GM19351 (cell line): ENCODE results near the gene CD79B.
"Not testable (repeated sequence)": the region's sequence is repeated elsewhere in the genome, so short reads cannot be mapped to it uniquely, and the experiment has no call there.

Experiments
- ATAC-seq: cut with Tn5 transposase; IDR thresholded peaks from one replicate; pipeline ENCODE4 v1.9.1; 2021; ENCODE audit warnings: mild to moderate bottlenecking, moderate library complexity; ENCODE audit not compliant: unreplicated experiment

CD79B gene

DNA sequence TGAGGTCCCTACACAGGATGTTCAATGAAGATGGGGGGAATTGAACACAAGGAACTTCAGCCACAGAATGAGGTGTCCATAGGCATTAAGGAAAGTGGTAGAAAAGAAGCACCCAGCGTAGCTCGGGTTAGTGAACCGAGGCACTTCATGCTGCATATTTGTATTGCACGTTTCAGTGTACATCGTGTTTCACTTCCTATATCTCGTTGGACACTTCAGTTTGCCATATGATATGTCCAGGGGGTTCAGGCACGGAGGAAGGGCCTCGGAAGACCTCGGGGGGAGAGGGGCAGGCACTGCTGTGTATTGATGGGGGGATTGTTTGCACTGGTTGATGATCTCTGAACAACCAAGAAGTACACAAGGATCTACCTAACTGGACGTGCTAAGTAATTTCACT is 16.4 kb downstream of the CD79B start:
- peak; percentile 40 for ATAC-seq

DNA sequence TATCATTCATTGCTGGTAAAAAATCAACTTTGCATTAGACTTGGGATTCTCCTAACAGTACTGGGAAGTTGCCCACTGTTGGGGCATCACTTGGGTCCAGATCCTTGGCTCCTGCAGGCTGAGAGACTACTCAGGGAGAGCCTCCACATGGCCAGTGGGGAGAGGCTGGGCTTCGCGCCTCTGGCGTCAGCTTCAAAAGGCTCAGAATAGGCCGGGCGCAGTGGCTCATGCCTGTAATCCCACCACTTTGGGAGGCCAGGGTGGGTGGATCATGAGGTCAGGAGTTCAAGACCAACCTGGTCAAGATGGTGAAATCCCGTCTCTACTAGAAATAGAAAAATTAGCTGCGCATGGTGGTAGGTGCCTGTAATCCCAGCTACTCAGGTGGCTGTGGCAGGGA is 17.7 kb downstream of the CD79B start:
- no peak for ATAC-seq

DNA sequence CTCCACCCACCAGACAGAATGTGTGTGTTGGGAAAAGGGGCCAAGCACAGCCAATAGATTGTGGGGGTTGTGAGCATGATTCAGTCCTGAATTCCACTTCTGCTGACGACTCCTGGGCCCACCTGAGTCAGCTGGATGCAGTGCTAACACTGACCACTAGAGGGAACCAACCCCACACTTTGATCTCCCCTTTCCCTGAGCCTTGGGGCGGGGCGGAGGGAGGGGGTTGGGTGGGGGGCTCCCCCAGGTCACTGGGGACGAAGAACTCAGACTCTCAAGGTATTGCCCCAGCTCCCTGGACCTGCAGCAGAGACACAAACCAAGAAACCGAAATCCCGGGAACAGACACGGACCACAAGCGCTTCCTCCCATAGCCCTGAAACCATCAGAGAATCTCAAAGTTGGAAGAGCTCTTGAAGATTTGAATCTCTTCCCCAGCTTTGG is 20.5 kb downstream of the CD79B start:
- ATAC-seq, result no peak

DNA sequence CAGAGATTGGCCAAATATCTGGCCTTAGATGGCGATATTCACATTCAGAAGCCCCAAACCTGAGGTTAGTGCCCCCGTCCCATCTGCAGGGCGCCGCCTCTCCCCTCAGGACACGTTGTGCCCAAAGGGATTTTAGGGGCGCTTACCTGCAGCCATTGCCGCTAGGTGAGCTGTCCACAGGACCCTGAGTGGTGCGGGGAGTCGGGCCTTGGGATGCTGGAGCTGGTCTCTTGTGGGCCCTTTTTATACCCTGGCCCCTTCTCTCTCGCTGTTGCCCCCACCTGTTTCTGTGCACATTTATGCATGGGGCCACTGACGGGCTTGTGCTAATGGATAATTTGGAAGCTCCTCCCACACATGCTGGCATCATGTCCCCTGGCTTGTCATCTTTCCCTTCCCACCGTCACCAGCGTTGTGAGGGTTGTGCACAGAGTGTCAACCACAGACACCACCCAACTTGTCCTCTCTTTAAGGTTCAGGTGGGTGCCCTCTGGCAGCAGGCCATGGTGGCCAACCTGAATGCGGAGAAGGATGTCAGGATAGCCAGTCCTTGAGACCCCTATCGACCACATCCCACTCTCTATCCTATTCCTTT is 21.0 kb downstream of the CD79B start, which contains the start of gene CSHL1:
TSS of gene CSHL1 (minus strand) at position 218 of the 595 bp plus-strand sequence. CDS start at position 156, 62 bp downstream.
- ATAC-seq, result no peak

DNA sequence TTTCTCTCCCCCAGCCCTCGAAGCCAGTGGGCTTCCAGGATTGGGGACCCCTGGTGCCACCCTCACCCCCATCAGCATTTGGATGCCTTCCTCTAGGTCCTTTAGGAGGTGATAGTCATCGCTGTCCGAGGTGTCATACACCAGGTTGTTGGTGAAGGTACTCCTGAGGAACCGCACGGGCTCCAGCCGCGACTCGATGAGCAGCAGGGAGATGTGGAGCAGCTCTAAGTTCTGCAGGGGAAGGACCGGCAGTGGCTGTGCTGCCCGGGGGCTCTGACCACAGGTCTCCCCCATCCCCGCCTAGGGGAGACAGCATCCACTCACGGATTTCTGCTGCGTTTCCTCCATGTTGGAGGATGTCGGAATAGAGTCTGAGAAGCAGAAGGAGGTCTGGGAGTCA is 22.0 kb downstream of the CD79B start:
- no peak for ATAC-seq

DNA sequence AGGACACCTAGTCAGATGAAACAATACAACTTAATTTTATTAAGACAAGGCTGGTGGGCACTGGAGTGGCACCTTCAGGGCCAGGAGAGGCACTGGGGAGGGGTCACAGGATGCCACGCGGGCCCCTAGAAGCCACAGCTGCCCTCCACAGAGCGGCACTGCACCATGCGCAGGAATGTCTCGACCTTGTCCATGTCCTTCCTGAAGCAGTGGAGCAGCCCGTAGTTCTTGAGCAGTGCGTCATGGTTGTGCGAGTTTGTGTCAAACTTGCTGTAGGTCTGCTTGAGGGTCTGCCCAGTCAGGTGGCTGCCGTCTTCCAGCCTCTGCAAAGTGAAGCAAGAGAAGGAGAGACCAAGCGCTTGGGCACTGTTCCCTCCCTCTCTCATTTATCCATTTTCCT is 22.5 kb downstream of the CD79B start:
- not testable (repeated sequence) for ATAC-seq

DNA sequence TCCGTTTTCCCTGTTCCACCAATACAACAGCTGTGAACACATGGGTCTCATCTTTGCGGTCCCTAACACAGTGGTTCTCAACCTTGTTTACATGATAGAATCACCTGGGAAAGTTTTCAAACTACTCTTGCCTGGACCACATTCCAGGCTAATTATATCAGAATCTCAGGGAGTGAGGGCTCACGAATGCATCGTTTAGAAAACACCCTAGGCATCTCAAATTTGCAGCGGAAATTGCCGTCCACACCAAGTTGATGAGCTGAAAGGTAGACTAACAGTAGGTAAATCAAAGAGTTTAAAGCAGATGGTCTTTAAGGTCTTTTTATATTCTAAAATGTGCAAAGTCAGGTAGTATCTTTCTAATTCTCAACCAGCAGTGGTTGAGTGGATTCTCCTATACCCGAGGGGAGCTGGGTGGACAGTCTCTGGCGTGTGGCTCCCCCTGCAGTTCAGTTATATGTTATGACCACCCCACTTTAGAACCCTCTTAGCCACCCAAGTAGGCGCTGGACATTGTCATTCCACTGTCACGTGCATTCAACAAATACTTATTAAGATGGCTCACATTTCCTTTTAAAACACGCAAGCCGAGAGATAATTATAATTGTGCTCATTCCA is 24.9 kb downstream of the CD79B start:
- not testable (repeated sequence) for ATAC-seq

DNA sequence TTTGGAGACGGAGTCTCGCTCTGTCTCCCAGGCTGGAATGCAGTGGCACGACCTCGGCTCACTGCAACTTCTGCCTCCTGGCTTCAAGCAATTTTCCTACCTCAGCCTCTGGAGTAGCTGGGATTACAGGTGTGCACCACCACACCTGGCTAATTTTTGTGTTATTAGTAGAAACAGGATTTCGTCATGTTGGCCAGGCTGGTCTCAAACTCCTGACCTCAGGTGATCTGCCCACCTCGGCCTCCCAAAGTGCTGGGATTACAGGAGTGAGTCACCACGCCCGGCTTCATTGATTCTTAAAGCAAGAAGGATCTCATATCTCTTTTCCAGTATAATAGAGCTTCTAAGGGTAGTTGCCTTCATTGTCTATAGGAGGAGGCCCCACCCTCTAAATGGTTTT is 27.3 kb downstream of the CD79B start:
- not testable (repeated sequence) for ATAC-seq

DNA sequence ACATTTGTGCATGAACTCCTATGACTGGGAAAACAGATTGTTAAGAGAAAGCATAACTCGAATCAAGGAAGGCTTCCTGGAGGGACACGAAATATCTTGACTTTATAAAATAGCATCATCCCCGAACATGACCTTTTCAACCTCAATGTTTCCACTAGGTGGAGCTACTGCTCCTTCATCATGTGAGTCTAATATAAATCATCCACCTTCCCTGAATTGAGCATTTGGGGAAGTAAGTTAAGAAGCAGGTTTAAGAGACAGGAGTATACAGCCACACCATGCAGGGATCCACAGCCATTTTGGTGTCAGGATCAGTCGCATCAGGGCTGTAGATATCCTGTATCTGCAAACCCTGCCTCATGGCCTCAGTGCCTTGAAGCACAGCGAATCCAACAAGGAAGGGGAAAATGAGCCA is 28.3 kb downstream of the CD79B start:
- ATAC-seq, result not testable (repeated sequence)

DNA sequence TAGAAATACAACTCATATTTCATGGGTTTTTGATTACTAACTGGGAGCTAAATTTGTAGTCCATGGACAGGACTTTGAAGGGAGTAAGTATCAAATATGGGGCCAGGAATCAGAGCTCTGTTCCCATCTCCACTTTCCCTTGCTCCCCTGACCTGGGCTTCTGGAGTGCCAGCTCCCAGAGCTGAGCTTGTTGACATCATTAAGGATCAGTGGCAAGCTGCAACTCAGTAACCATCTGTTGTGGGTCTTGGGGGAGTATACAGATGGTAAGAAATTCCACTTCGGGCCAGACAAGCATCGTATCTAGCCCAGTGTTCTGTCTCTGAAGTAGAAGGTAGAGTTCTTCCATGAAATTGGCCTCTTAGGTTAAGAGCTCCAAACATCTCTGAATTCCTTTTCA is 30.2 kb downstream of the CD79B start:
- ATAC-seq, result not testable (repeated sequence)

DNA sequence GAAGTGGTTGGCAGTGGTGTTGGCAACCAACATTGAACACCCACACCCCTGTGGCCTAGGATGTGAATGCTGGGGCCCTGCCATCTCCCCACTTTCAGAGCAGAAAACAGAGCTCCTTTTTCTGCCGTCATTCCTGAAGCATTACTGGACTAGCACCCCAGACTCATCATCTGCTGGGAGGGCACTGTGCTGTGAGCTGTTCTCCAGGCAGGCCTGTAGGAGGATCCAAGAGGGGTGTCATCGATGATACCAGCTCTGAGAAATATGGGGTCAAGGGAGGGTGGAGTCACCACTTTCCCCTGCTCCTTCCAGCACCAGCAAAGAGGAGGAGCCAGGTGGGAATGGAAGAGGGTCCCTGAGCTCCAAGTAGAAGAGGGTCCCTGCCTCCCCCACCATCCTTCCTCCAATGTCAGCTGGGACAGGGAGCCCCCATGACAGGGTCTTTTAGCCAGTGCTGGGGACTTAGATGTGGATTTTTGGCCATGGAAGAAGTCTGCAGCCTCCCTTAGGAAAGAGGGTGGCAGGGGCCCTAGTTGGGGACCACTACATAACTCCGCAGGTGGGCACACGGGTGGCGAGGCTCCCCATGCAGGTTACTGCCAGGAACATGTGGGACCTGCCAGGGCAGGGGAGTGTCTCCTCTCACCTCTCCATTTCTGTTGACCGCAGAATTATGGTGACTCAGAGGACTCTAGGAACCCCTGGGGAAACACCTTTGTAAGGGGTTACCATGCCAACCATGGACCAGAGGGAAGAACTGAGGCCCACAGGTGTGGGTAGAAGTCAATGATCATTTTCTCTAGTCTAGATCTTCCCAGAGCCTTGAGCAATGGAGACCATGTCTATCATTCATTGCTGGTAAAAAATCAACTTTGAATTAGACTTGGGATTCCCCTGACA is 33.0 kb downstream of the CD79B start:
- ATAC-seq, result not testable (repeated sequence)

DNA sequence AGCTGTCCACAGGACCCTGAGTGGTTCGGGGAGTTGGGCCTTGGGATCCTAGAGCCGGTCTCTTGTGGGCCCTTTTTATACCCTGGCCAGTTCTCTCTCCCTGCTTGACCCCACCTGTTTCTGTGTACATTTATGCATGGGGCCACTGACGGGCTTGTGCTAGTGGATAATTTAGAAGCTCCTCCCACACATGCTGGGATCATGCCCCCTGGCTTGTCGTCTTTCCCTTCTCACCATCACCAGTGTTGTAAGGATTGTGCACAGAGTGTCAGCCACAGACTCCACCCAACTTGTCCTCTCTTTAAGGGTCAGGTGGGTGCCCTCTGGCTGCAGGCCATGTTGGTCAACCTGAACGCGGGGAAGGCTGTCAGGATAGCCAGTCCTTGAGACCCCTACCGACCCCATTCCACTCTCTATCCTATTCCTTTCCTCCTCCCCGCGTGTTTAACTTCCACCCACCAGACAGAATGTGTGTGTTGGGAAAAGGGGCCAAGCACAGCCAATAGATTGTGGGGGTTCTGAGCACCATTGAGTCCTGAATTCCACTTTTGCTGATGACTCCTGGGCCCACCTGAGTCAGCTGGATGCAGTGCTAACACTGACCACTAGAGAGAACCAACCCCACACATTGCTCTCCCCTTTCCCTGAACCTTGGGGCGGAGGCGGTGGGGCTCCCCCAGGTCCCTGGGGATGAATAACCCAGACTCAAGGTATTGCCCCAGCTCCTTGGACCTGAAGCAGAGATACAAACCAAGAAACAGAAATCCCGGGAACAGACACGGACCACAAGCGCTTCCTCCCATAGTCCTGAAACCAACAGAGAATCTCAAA is 35.4 kb downstream of the CD79B start, which contains the start of gene CSH1:
TSS of gene CSH1 (minus strand) at position 51 of the 831 bp plus-strand sequence. CDS start 63 bp downstream, outside the sequence.
- not testable (repeated sequence) for ATAC-seq

DNA sequence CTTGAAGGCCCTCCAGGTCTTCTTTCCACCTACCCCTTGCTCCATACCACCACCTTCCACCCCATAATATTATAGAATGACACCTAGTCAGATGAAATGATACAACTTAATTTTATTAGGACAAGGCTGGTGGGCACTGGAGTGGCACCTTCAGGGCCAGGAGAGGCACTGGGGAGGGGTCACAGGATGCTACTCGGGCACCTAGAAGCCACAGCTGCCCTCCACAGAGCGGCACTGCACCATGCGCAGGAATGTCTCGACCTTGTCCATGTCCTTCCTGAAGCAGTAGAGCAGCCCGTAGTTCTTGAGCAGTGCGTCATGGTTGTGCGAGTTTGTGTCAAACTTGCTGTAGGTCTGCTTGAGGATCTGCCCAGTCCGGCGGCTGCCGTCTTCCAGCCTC is 37.3 kb downstream of the CD79B start:
- not testable (repeated sequence) for ATAC-seq

DNA sequence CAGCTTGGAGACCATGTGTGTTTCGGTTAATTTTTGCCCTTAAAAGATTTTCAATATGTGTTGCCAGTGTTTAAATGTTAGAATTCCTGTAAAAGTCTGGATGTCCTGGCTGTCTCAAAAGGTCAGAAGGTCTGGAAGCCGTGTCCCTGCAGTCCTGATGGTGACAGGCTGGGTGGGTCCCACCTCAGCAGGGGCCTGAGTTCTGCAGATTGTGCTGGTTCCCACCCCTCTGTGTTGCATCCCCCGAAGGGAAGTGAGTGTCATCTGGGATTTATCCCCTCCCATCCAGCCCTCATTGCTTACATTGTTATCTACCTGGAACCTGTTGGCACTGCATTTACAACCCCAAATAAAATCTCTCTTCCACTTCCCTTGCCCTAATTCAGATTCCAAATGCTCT is 38.1 kb downstream of the CD79B start:
- ATAC-seq, result not testable (repeated sequence)

DNA sequence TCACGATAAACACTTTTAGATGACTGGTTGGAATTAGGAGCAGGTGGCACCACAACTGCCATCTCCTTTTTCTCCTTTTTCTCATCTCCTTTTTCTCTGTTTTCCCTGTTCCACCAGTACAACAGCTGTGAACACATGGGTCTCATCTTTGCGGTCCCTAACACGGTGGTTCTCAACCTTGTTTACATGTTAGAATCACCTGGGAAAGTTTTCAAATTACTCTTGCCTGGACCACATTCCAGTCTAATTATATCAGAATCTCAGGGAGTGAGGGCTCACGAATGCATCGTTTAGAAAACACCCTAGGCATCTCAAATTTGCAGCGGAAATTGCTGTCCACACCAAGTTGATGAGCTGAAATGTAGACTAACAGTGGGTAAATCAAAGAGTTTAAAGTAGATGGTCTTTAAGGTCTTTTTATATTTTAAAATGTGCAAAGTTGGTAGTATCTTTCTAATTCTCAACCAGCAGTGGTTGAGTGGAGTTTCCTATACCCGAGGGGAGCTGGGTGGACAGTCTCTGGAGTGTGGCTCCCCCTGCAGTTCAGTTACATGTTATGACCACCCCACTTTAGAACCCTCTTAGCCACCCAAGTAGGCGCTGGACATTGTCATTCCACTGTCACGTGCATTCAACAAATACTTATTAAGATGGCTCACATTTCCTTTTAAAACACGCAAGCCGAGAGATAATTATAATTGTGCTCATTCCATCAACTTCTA is 39.7 kb downstream of the CD79B start:
- ATAC-seq, result not testable (repeated sequence)

DNA sequence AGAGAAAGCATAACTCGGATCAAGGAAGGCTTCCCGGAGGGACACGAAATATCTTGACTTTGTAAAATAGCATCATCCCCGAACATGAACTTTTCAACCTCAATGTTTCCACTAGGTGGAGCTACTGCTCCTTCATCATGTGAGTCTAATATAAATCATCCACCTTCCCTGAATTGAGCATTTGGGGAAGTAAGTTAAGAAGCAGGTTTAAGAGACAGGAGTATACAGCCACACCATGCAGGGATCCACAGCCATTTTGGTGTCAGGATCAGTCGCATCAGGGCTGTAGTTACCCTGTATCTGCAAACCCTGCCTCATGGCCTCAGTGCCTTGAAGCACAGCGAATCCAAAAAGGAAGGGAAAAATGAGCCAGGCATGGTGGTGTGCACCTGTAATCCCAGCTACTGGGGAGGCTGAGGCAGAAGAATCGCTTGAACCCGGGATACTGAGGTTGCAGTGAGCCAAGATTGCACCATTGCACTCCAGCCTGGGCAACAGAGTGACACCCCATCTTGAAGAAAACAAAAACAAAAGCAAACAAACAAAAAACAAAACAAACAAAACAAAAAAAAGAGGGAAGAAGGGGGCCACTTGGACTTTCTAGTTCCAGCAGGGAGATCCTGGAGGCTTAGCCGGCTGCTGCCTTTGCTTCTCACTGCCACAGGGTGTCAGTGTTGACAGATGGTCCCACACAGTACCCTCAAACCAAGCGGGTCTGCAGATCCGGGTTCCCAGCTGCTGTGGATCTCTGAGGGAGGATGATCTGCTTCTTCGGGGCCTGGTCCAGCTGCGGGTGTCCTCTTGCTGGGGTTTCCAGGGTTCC is 42.9 kb downstream of the CD79B start:
- not testable (repeated sequence) for ATAC-seq

DNA sequence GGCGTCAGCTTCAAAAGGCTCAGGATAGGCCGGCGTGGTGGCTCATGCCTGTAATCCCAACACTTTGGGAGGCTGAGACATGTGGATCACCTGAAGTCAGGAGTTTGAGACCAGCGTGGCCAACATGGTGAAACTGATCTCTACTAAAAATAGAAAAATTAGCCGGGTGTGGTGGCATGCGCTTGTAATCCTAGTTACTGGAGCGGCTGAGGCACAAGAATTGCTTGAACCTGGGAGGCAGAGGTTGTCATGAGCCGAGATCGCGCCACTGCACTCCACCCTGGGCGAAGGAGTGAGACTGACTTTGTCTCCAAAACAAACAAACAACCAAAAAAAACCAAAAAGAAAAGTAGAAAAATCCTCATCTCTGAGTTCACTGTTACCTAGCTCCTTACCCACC is 47.0 kb downstream of the CD79B start:
- ATAC-seq, result not testable (repeated sequence)

DNA sequence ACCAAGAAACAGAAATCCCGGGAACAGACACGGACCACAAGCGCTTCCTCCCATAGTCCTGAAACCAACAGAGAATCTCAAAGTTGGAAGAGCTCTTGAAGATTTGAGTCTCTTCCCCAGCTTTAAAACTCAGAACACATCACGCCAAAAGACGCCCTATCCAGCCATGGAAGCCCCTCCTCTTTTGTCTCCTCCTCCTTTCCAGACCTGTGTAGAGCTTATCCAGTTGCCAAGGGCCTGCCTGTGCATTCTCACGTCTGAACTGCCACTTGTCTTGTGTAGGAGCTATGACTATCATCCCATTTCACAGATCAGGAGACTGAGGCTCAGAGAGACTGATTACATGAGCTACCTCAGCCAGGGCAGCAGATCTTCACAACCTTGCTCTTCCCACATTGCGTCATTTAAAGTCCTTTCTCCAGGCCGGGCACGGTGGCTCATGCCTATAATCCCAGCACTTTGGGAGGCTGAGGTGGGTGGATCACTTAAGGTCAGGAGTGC is 49.5 kb downstream of the CD79B start:
- ATAC-seq, result not testable (repeated sequence)
